SK-N-MC (cell line): ENCODE data around the gene ANAPC4.

Experiments
- EZH2 ChIP-seq: fragments of 200-600 bp; sonication (generic); IDR thresholded peaks from one replicate; pipeline ENCODE4 v1.6.1; 2017; ENCODE audit warnings: antibody characterized with exemption
- POLR2AphosphoS5 ChIP-seq: IDR thresholded peaks from 2 replicates; pipeline ENCODE4 v1.6.1; 2012; ENCODE audit warnings: mild to moderate bottlenecking, low read depth, low read length, borderline replicate concordance

DNA sequence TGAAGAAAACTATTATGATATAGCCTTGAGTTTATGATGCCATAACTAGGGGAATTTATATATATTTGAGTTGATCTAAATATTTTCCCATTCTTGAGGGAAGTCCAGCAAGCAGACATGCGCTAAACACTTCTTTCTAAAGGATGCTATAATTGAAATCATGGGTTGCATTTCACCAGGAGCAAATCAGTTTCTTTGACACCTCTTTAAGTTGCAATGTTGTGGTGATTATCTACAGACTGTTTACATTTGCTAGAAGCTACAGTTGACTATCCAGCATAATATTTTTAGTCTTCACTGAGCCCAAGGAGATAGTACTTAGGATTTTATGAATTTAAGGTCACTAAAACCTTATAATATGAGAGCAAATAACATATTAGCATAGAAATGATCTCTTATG is 43.9 kb downstream of the ANAPC4 start:
- TF ChIP-seq POLR2AphosphoS5 (no peak), EZH2 (no peak)
